A673 (cell line): ENCODE measurements around the gene SMIM10L1.

Source experiments
- EZH2 ChIP-seq: fragments of 200-600 bp; sonication (generic); IDR thresholded peaks from 2 replicates; pipeline ENCODE4 v1.6.1; 2017; ENCODE audit warnings: borderline replicate concordance, low read depth, mild to moderate bottlenecking, mixed read lengths, antibody characterized with exemption, low read length; ENCODE audit not compliant: poor library complexity, severe bottlenecking
- TF ChIP-seq, protein P1 (sequence below): fragments of 300-800, 200-600 bp; sonication (generic); conservative IDR thresholded peaks from 2 replicates; pipeline ENCODE4 v1.5.1; 2017; ENCODE audit warnings: low read depth, mild to moderate bottlenecking, antibody characterized with exemption, low read length, moderate library complexity, mixed read lengths

DNA sequence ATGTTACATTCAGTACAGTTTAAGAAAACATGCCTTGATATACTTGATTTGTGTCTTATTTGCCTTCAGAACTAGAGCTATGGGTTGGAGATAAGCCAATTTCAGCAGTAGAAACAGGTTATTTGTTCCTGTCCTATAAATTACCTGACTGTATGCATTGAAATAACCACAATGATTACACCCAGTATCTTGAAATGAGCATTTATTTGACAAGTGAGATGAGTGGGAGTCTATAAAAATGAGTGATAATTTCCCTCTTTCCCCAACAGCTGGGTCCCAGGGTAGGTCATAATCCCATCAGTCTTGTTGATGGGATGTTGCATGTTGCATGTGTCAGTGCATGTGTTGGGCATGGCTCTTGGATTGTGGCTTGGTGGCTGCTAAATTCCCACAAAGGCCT, 12.0 kb downstream of the SMIM10L1 start:
- TF ChIP-seq EZH2, result no peak
- TF ChIP-seq, protein P1, sequence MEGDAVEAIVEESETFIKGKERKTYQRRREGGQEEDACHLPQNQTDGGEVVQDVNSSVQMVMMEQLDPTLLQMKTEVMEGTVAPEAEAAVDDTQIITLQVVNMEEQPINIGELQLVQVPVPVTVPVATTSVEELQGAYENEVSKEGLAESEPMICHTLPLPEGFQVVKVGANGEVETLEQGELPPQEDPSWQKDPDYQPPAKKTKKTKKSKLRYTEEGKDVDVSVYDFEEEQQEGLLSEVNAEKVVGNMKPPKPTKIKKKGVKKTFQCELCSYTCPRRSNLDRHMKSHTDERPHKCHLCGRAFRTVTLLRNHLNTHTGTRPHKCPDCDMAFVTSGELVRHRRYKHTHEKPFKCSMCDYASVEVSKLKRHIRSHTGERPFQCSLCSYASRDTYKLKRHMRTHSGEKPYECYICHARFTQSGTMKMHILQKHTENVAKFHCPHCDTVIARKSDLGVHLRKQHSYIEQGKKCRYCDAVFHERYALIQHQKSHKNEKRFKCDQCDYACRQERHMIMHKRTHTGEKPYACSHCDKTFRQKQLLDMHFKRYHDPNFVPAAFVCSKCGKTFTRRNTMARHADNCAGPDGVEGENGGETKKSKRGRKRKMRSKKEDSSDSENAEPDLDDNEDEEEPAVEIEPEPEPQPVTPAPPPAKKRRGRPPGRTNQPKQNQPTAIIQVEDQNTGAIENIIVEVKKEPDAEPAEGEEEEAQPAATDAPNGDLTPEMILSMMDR, result no peak
